WERI-Rb-1 (cell line): ENCODE measurements around the gene PTPRG.

Experiments used
- DNase-seq: peaks from one replicate; pipeline ENCODE4 v3.0.0-alpha.2; 2020
- H3K27ac ChIP-seq: fragments of 250-450 bp; sonication (Bioruptor Pico); 2 replicates; pipeline ENCODE4 v1.5.1; 2020; ENCODE audit warnings: mild to moderate bottlenecking, moderate library complexity
- H3K27me3 ChIP-seq: fragments of 250-450 bp; sonication (Bioruptor Pico); 2 replicates; pipeline ENCODE4 v1.5.1; 2021; ENCODE audit warnings: mild to moderate bottlenecking, low read depth, moderate library complexity; ENCODE audit not compliant: insufficient read depth, severe bottlenecking
- H3K36me3 ChIP-seq: fragments of 250-450 bp; sonication (Bioruptor Pico); 2 replicates; pipeline ENCODE4 v1.5.1; 2020; ENCODE audit warnings: mild to moderate bottlenecking, moderate library complexity
- H3K4me3 ChIP-seq: 2 replicates; pipeline ENCODE4 v1.5.1; 2011; ENCODE audit warnings: low read depth, mild to moderate bottlenecking, control low read depth, low read length
- H3K9me3 ChIP-seq: fragments of 250-450 bp; sonication (Bioruptor Pico); 2 replicates; pipeline ENCODE4 v1.5.1; 2021; ENCODE audit warnings: mild to moderate bottlenecking, moderate library complexity; ENCODE audit not compliant: severe bottlenecking
- TF ChIP-seq, protein P1 (sequence below): IDR thresholded peaks from 2 replicates; pipeline ENCODE4 v1.5.1; 2011; ENCODE audit warnings: low read depth, mild to moderate bottlenecking, control low read depth, inconsistent platforms, low read length

The PTPRG gene

DNA sequence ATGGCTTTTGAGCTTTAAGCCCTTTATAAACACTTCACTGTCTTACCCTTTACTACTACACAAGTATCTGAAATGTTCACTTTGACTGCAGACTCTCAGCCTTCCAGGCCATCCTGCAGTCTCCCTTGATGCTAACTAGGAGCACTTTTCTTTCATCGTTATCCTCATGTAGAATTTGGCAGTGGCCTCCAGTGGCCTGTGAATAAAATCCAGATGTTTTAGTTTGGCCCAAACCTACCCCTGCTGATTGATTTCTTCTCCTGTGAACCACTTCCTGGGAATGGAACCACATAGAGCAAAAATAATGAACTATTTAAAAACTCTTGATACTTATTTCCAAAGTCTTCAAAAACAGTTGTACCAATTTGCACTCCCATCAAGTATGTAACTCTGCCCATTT is 540.1 kb downstream of the PTPRG start:
- no peaks in the 10 kb centered on the region for H3K36me3 ChIP-seq
- TF ChIP-seq, protein P1, sequence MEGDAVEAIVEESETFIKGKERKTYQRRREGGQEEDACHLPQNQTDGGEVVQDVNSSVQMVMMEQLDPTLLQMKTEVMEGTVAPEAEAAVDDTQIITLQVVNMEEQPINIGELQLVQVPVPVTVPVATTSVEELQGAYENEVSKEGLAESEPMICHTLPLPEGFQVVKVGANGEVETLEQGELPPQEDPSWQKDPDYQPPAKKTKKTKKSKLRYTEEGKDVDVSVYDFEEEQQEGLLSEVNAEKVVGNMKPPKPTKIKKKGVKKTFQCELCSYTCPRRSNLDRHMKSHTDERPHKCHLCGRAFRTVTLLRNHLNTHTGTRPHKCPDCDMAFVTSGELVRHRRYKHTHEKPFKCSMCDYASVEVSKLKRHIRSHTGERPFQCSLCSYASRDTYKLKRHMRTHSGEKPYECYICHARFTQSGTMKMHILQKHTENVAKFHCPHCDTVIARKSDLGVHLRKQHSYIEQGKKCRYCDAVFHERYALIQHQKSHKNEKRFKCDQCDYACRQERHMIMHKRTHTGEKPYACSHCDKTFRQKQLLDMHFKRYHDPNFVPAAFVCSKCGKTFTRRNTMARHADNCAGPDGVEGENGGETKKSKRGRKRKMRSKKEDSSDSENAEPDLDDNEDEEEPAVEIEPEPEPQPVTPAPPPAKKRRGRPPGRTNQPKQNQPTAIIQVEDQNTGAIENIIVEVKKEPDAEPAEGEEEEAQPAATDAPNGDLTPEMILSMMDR: no peak
- H3K27ac ChIP-seq: no peak overlapping the region
- no peak overlapping the region for H3K4me3 ChIP-seq
- DNase-seq: no peak
- H3K9me3 ChIP-seq: no peaks in the 10 kb centered on the region
- no peaks in the 10 kb centered on the region for H3K27me3 ChIP-seq

- H3K36me3 ChIP-seq: no peaks in the 10 kb centered on the region
Observed at GRCh38 chr3:62103531-62103930, 542.2 kb downstream of the PTPRG start.

GRCh38 chr3:62109534-62109933 is 548.2 kb downstream of the PTPRG start:
- Histone ChIP-seq H3K27me3 (no peaks in the 10 kb centered on the region), H3K36me3 (no peaks in the 10 kb centered on the region), H3K27ac (no peak overlapping the region), H3K9me3 (no peaks in the 10 kb centered on the region), H3K4me3 (no peak overlapping the region)
- TF ChIP-seq, protein P1: 0 out of 2 replicates have a peak, but pooled peaks have one; percentile 13
- no peak for DNase-seq

More at GRCh38 chr3:62103531-62103930, 542.2 kb downstream of the PTPRG start:
- no peak for DNase-seq
- no peak overlapping the region for H3K27ac ChIP-seq
- no peak overlapping the region for H3K4me3 ChIP-seq
- H3K9me3 ChIP-seq: no peaks in the 10 kb centered on the region
- TF ChIP-seq, protein P1: no peak
- H3K27me3 ChIP-seq: no peaks in the 10 kb centered on the region

GRCh38 chr3:62110443-62111225 is 549.3 kb downstream of the PTPRG start:
- Histone ChIP-seq H3K27ac (no peak overlapping the region), H3K27me3 (no peaks in the 10 kb centered on the region), H3K9me3 (no peaks in the 10 kb centered on the region), H3K36me3 (no peaks in the 10 kb centered on the region), H3K4me3 (no peak overlapping the region)
- TF ChIP-seq, protein P1: no peak
- no peak for DNase-seq

DNA sequence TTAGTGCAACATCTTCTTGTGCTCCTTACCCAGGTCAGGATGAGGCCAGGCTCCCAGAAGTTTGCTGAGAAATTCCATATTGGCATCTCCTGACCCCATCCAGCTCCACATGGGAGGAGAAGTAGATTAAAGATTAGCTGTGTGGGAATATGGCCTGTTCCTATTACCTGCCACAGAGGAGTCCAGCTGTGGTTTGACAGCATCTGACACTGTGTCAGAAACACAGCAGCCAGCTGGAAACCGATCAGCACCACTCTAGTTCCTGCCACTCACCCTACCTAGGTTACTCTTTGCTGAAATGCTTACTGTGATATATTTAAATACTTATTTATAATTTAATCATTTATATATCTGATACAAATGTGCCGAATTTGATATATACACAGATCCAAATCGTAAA is 551.7 kb downstream of the PTPRG start:
- H3K4me3 ChIP-seq: no peak overlapping the region
- no peak for DNase-seq
- no peaks in the 10 kb centered on the region for H3K36me3 ChIP-seq
- no peaks in the 10 kb centered on the region for H3K9me3 ChIP-seq
- TF ChIP-seq, protein P1: no peak
- no peaks in the 10 kb centered on the region for H3K27me3 ChIP-seq
- no peak overlapping the region for H3K27ac ChIP-seq

DNA sequence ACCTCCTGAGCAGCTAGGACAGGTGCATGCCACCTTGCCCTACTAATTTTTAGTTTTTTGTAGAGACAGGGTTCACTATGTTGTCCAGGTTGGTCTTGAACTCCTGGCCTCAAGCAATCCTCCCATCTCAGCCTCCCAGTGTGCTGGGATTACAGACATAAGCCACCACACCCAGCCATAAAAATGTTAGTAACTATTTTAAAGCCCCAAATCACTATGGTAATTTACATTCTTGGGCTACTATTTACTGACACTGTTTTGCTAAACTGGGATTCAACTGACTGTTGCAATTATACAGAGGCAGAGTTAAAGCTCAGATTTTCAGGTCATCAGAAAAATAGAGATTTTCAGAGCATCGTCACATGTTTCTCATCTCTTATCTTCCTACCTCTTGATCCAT is 553.4 kb downstream of the PTPRG start:
- TF ChIP-seq, protein P1: no peak
- Histone ChIP-seq H3K27ac (no peak overlapping the region), H3K27me3 (no peaks in the 10 kb centered on the region), H3K36me3 (no peaks in the 10 kb centered on the region), H3K9me3 (no peaks in the 10 kb centered on the region), H3K4me3 (no peak overlapping the region)
- no peak for DNase-seq
